SW480 (cell line): ENCODE measurements around the gene LRIT2.
A peak's percentile ranks its signal among the peaks of the same experiment; 100 is the strongest.

Experiments
- DNase-seq: peaks from one replicate; pipeline ENCODE4 v3.0.0-alpha.2; 2016; ENCODE audit warnings: low spot score

LRIT2 gene, protein sequence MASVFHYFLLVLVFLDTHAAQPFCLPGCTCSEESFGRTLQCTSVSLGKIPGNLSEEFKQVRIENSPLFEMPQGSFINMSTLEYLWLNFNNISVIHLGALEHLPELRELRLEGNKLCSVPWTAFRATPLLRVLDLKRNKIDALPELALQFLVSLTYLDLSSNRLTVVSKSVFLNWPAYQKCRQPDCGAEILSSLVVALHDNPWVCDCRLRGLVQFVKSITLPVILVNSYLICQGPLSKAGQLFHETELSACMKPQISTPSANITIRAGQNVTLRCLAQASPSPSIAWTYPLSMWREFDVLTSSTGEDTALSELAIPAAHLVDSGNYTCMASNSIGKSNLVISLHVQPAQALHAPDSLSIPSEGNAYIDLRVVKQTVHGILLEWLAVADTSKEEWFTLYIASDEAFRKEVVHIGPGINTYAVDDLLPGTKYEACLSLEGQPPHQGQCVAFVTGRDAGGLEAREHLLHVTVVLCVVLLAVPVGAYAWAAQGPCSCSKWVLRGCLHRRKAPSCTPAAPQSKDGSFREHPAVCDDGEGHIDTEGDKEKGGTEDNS

DNA sequence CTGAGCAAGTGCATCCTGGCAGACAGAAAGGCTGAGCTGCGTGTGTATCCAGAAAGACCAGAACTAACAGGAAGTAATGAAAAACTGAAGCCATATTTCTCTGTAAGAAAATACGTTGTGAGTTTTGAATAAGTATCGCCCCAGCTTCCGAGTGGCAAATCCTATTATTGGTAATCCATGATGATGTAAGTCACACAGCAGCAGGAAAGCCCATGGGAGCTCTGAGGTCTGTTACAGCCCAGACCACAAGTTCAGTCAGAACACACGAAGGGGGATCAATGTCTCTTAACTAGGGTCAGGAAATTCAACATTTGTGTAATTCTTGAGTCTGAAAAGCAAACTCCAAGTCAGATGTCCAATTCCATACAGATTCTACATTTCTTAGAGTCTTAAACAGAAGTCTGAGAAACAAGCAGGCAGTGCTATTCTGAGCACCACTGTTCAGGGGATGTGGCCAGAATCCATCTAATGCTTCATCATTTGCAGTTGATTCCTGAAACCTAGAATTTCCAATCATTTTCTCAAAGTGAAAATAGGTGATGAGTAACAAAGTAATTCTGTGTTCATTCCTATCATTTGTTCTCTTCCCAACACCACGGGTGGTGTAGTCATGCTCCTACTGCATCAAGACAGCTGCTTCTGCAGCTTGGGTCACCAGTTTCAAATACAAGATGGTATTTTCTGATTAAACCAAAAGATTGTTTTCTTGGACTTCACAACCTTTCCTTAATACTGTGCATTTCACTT is at the start of gene LRIT2:
LRIT2 (minus strand) TSS at position 118 of the 747 bp plus-strand sequence; CDS start at position 94, 24 bp downstream.
- DNase-seq: no peak

DNA sequence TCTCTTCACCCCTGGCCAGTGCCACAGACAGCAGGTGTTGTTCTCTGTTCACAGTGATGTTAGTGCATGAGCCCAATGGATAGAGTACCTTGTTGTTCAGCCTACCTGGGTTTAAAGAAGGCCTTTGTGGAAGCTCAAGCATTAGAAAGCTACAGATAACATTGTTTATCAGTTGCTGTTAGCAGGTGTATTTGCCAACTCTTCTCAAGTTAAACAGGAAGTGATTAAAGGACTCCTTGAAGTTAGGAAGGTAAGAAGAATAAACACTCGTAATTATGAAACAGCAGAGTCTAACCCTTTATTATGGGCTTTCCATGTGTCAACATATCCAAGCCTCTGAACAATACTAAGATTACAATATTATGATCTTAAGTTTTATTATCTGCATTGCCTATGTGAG is 45.4 kb upstream of the LRIT2 start:
- DNase-seq: no peak

DNA sequence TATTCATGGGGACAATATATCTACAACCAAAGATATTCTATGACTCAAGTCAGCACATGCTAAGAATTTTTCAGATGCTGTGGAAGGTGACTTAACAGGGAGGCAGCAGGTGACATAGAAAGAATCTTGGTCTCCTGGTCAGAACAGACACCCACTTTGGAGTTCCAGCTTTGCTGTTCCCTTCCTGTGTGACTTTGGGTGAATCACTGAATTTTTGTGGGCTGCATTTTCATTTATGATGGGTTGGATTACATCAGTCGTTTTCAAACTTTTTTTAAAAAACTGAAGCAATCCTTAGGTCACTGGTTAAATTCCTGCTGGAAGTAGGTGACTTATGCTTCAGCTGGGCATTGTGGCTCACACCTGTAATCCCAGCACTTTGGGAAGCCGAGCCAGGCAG is 44.4 kb upstream of the LRIT2 start:
- peak; percentile 74 for DNase-seq

DNA sequence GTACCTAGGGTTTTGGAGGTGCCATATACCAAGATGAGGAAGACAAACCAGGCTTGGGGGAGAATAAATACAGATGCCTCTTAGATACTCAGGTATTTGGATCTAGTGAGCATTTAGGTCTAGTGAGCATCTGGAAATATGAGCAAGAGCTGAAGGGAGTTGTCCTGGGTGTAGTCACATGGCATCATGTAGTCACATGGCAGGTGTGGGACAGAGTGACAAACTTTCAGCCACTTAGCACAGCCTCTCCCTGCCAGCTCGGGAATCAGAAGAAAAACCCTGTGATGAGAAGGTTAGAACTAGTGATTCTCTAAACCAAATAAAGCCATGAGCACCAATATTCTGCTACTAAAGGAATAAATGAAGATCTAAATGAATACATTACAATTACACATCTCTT is 43.8 kb upstream of the LRIT2 start:
- DNase-seq: no peak

DNA sequence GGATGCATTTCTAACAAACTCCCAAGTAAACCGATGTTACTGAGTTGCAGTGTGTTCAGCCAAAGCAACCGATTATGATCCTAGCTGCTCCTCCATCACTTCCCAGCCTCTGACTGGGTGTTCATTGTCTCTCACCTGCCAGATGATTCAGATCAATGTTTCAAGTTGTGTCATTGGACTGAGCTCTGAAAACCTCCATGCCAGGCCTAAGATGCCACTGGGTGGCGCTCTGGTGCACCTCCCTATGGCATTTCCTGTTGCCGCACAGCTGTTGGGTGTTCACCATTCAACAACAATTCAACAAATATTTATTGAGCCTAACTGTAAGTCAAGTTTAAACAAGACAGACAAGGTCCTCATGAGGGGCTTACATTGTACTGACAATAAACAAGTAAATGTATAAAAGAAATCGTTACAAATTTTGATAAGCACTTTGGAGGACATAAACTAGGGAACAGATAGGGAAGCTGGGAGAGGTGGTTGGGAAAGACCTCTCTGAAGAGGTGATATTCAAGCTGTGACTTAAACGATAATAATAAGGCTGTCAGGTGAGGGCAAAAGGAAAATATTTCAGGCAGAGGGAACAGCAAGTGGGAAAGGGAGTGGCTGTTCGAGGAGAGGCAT is 42.3 kb upstream of the LRIT2 start:
- peak; percentile 17 for DNase-seq

DNA sequence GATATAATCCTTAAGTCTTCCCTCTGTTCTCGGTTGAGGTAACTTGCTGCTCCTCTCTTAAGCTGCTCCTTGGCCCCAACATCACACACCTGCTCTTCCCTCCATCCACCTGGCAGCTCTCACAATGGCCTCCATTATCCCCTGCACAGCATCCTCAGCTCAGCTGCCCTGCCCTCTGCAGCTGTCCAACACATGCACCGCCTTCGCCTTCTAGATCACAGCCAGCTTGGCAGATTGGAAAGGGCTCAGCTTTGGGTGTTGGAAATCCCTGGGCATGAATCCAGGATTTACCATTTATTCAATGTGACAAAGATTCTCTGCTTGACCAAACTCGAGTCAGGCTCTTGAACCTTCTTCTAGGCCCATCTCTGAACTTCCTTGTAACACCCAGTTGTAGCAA is 40.1 kb upstream of the LRIT2 start:
- DNase-seq: peak; percentile 40

DNA sequence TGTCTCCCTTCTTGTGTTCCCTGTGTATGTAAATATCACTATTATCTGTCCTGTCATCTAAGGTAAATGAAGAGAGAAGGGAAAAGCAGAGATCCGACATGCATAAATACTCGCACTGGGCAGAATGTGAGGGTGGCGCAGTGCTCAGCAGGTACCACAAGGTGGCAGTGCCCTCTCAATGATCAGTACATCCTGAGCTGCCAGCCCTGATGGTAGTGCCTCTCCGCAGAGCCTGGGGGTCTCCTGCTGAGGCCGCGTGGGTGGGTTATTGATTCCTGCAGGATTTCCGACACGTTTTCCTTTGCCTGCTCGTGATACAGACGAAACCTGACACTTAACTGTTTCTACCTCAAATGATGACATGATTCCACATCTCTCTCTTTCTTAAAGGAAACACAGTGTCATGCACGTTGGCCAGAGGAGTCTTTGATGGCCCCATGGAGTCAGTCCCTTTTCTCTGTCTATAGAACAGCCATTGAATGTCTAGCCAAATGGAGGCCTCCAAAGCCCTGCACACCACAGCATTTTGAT is 39.3 kb upstream of the LRIT2 start:
- peak; percentile 53 for DNase-seq

DNA sequence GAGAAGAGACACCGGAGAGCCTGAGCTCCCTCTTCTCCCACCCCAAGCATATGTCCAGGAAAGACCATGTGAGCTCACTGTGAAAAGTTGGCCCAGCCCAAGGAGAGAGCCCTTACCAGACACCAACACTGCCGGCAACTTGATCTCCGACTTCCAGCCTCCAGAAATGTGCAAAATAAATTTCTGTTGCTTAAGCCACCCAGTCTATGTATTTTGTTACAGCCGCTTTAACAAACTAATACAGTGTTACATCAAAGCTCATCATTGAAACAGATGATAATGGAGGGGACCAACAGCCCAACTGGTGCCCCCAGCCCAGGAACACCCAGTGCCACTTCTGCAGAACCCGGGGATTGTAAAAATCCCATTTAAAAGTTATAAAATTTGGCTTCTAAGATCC is 38.4 kb upstream of the LRIT2 start:
- no peak for DNase-seq

DNA sequence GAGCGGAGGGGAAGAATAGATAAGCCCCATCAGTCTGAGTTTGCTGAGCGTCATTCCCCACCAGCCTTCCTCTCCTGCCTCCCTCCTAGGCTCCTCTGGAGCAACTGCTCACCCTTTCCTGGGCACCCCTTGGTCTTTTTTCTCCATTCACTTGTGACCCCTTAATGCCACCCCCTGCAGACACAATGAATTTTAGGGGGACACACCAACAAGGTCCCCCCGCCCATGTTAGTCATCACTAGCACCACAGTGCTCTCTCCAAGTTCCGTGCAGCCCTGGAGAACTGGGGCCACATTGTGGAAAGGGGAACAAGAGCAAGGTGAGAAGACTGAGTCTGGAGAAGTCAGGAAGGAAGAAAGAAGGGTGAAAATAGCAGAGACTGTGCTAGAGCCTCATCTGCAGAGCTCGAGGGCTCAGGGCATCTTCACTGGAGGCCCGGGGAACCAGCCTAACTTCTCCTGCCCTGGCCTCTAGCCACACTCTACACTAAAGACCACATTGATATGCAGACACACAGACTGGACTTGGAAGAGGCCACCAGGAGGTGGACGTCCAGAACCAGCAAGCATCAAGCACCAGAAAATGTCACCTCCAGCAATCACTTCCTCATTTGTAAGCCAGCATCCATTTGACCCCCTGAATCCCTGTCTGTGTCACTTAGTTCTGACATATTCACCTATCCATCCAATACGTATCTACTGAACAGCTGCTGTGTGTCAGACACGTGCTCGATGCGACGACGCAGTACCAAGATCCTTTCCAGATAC is 37.0 kb upstream of the LRIT2 start:
- no peak for DNase-seq

DNA sequence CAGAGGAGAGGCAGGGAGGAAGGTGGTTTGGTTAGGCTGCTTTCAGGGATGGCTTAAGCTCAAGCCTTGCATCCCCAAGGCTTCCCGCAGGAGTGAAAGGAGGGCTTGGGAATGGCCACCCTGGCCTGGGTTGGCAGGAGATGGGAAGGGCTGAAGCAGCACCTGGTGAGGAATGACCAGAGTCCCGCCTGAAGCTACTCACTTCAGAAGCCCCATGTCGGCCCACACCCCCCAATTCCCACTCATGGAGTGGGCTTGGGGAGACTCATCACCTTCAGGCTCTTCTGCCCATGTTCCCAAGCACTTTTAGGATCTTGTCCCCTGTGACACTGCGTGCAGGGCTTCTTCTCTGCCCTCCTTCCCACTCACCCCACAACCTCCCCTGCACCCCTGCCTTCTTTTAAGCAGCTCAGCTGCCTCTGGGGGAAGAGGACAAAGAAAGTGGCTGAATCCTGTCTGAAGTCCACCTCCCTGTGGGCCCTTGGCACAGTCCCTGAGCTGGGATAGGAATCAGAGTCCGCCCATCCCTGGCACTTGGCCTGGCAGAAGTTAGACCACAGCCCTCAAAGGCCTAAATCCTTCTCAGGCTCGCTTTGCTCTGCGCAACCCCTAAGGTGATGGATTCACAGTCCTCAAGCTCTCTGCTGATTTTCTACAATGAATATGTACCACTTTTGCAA is 36.0 kb upstream of the LRIT2 start:
- no peak for DNase-seq

DNA sequence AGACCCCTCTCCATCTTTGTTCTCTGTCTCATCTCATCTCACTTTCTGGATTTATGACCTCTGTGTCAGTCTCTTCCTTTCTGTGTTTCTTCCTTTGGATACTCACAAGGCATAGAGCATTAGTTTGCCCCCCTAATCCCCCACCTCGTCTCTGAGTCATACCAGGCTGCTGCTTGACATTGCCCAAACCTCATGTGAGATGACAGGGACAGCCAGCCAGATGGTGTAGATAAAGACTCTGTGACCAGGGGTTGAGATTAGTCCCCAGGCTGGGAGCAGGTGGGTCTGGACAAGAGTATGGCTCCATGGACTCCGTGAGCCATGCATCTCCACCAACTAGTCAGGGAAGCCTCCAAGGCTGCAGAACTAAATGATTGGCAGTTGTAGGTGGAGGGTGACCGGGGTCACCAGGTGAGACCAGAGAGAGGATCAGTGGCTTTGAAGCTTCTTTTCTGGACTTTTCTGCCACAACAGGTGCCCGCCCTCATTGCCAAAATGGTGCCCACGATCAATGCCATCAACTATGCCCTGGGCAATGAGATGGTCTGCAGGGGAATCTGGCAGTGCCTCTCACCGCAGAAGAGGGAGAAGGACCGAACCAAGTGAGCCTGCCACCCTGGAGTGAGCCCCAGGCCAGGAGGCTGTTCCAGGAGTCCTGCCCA is 32.8 kb upstream of the LRIT2 start:
- no peak for DNase-seq

DNA sequence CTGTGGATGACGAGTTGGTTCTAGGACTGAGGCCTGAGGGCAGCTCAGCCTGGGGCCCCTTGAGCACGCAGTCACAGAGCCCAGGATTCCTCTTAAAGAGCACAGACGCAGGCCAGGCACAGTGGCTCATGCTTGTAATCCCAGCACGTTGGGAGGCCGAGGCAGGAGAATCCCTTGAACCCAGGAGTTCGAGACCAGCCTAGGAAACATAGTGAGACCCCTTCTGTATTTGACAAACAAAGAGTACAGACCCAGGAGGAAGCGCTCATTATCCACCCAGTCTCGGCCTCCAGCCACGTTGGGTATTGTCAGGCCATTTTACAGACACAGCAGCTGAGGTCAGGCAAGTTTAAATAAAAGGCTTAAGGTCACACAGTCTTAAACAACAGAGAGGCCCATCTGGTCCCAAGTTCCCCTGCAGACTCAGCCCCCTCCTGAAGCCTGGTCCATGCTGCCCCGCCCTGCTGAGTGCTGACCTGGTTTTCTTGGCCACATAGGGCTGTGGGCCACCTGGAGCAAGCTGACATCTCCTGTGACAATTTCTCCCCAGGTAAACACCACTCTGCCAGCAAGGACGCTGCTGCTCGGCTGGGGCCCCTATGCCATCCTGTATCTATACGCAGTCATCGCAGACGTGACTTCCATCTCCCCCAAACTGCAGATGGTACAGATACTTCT is 32.1 kb upstream of the LRIT2 start:
- no peak for DNase-seq

DNA sequence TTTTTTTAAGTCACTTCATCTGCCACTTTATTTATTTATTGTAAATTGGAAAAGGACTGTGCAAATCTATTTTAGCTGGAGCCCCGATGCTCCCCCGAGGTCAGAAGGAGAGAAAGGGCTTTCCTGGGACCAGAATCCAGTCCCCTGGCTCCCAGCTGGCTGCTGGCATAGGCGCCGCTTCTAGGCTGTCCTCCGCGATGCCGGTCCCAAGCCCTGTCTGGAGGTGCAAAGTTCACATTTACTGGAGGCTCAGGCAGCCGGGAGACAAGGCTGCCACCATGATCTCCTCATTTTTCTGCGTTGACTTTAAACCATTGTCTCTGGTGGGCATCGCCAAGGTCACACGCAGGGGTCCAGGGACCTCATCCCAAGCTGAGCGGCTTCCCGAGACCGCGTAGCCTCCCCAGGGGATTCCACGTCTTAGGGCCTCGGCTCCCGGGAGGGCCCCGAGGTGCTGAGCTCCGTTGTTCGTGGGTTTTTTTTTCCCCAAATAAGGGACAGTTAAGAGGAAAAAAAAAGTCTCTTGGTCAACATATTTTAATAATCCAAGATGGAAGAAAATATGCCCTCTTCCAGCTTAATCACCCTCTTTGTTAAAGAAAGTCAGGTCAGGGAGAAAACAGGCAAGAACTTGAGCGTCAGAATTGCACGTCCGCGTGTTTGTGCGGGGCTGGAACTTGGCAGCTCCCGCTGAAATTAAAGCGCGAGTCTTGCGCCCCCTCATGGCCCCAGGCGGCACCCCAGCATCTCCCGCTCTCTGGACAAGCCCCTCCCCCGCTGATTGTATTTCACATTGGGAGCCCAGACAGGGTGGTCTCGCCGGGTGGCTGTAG is 31.4 kb upstream of the LRIT2 start:
- DNase-seq: no peak

DNA sequence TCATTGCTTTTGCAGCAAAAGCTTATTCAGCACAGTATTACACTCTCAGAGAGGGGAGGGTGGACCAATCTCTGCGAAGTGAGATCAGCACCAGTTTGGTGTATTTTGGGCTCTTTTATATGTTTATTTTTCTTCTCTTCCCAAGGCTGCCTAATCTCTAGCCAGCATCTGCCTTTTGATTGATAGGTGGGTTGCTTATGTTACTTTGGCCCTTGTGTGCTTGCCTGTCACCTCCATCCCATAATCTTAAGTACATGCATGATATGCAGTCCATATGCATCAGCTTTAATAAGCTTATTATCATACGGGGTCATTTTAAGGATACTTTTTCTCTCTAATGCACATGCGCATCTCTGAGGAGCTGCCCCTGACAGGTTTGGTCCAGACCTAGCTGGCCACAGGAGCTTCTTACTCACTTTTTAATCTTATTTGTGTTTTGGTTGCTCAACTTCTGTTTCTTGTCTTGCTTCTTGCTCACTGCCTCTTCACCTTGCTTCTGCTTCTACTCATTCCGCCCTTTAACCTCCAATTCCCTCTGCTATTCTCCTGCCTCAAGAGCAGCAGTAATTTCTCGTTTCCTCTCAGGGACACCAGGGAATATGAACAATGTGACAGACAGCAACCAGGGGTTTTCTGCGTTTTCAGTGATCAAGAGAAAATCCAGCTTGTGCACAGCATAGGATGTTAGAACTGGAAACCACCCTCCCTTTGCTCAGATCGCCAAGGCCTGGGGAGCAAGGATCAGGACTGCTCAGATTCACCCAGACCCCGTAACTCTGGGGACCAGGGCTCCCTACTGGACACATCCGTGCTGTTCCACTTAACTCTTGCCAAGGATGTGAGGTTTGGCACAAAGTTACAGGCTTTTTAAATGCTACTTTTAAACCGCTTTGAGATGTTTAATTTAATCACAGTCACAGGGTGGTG is 29.5 kb upstream of the LRIT2 start:
- no peak for DNase-seq

DNA sequence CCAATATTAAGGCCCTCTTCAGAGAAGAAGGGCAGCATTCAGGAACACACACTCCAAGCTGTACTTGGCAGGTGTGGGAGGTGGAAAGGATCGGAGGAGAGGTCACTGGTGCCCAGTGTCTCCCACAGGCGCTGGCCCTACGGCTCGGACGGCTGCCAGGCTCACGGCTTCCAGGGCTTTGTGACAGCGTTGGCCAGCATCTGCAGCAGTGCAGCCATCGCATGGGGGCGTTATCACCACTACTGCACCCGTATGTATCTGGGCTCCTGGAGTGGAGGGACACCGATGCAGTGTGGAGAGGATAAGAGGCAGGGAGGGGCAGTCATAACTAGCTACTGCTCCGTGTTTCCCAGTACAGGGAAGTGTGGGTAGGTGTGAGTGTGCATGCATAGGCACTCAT is 23.4 kb upstream of the LRIT2 start:
- DNase-seq: no peak

DNA sequence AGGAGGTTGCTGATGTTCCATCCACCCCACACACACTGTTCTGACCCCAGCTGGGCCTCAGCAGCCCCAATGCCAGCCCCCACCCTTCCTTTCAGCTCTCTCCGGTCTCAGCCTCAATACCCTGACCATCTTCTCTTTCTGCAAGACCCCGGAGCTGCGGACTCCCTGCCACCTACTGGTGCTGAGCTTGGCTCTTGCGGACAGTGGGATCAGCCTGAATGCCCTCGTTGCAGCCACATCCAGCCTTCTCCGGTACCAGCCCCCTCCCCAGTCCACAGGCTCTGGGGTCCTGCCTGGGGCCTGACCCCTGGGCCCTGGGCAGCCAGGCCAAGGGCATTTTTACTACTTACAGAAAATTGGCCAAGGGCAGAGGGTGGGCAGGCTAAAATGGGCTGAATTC is 22.2 kb upstream of the LRIT2 start:
- no peak for DNase-seq

DNA sequence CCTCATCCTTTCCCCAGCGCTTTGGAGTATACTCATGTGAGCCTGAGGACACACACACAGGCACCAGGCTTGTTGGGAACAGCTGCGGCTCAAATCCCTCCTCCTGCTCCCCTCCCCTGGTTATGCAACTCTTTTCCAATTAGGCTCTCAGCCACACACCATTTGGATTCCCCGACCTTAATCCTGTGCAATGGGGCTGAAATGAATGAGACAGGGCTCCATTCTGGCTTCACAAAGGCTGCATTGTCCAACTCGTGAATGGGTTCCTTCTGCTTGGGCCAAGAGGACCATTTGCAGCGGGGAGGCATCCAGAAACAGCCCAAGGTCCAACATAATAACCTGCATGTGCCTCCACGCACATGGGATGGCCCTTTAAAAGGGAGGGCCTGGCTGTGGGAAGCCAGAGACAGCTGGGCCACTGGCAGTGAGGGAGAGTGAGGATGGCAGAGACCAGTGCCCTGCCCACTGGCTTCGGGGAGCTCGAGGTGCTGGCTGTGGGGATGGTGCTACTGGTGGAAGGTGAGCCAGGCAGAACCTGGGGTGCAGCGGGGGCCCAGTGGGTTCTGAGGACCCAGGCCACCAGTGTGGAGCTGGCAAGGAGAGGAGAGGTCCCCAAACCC is 19.4 kb upstream of the LRIT2 start, which contains the start of gene RGR:
RGR (plus strand) TSS at position 403 of the 620 bp plus-strand sequence; CDS start at position 441, 38 bp downstream.
- peak; percentile 53 for DNase-seq
